KMS-11 (cell line): Measurements from ENCODE around the gene DUSP8.

Experiments used
- H2AFZ ChIP-seq: fragments of 200-600 bp; sonication (generic); 2 replicates; pipeline ENCODE4 v1.6.1; 2016; ENCODE audit warnings: antibody characterized with exemption, mixed run types, low read depth
- H3K27ac ChIP-seq: fragments of 200-600 bp; sonication (generic); 2 replicates; pipeline ENCODE4 v1.6.1; 2016; ENCODE audit warnings: mild to moderate bottlenecking, mixed run types
- H3K27me3 ChIP-seq: fragments of 200-600 bp; sonication (generic); 2 replicates; pipeline ENCODE4 v1.6.1; 2017; ENCODE audit warnings: mild to moderate bottlenecking, low read depth, mixed run types, moderate library complexity; ENCODE audit not compliant: insufficient read depth
- H3K36me3 ChIP-seq: fragments of 200-600 bp; sonication (generic); 2 replicates; pipeline ENCODE4 v1.6.1; 2017; ENCODE audit warnings: mild to moderate bottlenecking, mixed run types; ENCODE audit not compliant: insufficient read depth
- H3K4me1 ChIP-seq: fragments of 200-600 bp; sonication (generic); 2 replicates; pipeline ENCODE4 v1.6.1; 2016; ENCODE audit warnings: mild to moderate bottlenecking, low read depth, mixed run types; ENCODE audit not compliant: poor library complexity, severe bottlenecking
- H3K4me2 ChIP-seq: fragments of 200-600 bp; sonication (generic); 2 replicates; pipeline ENCODE4 v1.7.0; 2016; ENCODE audit warnings: mild to moderate bottlenecking, mixed run types
- H3K4me3 ChIP-seq: fragments of 200-600 bp; sonication (generic); IDR thresholded peaks from 2 replicates; pipeline ENCODE4 v1.6.1; 2017; ENCODE audit warnings: low read depth, low read length, mixed read lengths; ENCODE audit not compliant: insufficient read depth
- H3K79me2 ChIP-seq: fragments of 200-600 bp; sonication (generic); 2 replicates; pipeline ENCODE4 v1.6.1; 2016; ENCODE audit warnings: low read depth, mixed run types; ENCODE audit not compliant: insufficient read depth
- H3K9ac ChIP-seq: fragments of 200-600 bp; sonication (generic); 2 replicates; pipeline ENCODE4 v1.6.1; 2016; ENCODE audit warnings: mild to moderate bottlenecking, mixed run types
- H4K20me1 ChIP-seq: fragments of 200-600 bp; sonication (generic); 2 replicates; pipeline ENCODE4 v1.6.1; 2016; ENCODE audit warnings: mild to moderate bottlenecking, mixed run types; ENCODE audit not compliant: insufficient read depth
- TF ChIP-seq, protein P1 (sequence below): fragments of 200-600 bp; sonication (generic); conservative IDR thresholded peaks from 2 replicates; pipeline ENCODE4 v1.6.1; 2017; ENCODE audit warnings: low read depth, mild to moderate bottlenecking, antibody characterized with exemption, low read length, moderate library complexity, mixed read lengths

The DUSP8 gene

DNA sequence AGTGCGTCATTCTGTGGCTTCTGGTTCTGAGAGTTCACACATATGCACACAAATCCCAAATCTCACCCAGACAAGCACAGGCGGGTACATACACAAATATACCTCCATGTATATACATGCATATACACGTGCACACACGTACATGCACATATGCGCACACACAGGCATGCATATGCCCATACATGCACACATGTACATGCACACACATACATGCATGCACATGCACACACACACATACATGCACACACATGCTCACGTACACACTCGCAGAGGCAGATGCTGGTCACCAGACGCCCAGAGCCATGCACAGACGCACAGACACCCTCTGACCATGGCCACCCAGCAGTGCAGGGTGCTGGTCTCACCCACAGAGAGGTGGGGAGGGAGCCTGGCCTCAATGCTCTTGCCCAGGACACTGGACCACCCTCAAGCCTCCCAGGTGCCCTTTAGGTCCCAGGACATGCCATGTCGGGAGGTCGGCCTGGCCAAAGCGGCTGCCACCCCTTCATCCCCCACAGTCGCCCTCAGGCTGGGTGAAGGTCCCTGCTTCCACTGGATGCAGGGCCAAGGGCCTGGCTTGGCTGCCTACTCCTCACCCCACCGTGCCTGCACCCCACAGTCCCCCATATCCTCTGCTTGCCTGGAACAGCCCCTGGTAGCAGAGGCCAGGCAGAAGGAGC is 9.5 kb downstream of the DUSP8 start:
- no peaks in the 10 kb centered on the region for H4K20me1 ChIP-seq
- no peak overlapping the region for H3K4me3 ChIP-seq
- H3K27ac ChIP-seq = no peak overlapping the region
- TF ChIP-seq, protein P1, sequence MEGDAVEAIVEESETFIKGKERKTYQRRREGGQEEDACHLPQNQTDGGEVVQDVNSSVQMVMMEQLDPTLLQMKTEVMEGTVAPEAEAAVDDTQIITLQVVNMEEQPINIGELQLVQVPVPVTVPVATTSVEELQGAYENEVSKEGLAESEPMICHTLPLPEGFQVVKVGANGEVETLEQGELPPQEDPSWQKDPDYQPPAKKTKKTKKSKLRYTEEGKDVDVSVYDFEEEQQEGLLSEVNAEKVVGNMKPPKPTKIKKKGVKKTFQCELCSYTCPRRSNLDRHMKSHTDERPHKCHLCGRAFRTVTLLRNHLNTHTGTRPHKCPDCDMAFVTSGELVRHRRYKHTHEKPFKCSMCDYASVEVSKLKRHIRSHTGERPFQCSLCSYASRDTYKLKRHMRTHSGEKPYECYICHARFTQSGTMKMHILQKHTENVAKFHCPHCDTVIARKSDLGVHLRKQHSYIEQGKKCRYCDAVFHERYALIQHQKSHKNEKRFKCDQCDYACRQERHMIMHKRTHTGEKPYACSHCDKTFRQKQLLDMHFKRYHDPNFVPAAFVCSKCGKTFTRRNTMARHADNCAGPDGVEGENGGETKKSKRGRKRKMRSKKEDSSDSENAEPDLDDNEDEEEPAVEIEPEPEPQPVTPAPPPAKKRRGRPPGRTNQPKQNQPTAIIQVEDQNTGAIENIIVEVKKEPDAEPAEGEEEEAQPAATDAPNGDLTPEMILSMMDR = no peak
- H2AFZ ChIP-seq = no peak overlapping the region
- H3K9ac ChIP-seq = no peak overlapping the region
- H3K79me2 ChIP-seq = no peaks in the 10 kb centered on the region
- H3K4me1 ChIP-seq = no peaks in the 10 kb centered on the region
- no peaks in the 10 kb centered on the region for H3K36me3 ChIP-seq
- no peak overlapping the region for H3K4me2 ChIP-seq
- H3K27me3 ChIP-seq = no peaks in the 10 kb centered on the region

DNA sequence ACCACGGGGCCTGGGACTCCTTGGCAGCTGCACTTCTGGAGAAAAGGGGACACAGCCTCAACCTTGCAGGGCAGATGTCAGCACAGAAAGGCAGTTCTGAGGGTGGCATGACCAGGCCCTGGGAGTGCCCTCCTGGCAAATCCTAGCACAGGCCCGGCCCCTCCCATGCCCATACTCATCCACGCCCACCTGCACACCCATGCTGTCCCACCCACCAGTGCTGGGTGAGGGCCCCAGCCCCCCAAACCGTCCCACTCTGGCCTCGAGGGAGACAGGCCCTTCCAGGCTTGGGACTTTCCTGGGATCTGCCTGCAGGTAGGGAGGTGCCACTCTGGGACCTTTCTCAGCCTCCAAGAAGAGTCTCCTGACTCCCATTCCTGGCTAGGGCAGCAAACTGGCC is 10.1 kb downstream of the DUSP8 start:
- H3K4me1 ChIP-seq = no peaks in the 10 kb centered on the region
- H3K79me2 ChIP-seq = no peaks in the 10 kb centered on the region
- no peak overlapping the region for H2AFZ ChIP-seq
- no peak overlapping the region for H3K9ac ChIP-seq
- no peak overlapping the region for H3K27ac ChIP-seq
- H3K36me3 ChIP-seq = no peaks in the 10 kb centered on the region
- no peaks in the 10 kb centered on the region for H3K27me3 ChIP-seq
- H3K4me2 ChIP-seq = no peak overlapping the region
- TF ChIP-seq, protein P1 = no peak
- no peaks in the 10 kb centered on the region for H4K20me1 ChIP-seq
- no peak overlapping the region for H3K4me3 ChIP-seq

DNA sequence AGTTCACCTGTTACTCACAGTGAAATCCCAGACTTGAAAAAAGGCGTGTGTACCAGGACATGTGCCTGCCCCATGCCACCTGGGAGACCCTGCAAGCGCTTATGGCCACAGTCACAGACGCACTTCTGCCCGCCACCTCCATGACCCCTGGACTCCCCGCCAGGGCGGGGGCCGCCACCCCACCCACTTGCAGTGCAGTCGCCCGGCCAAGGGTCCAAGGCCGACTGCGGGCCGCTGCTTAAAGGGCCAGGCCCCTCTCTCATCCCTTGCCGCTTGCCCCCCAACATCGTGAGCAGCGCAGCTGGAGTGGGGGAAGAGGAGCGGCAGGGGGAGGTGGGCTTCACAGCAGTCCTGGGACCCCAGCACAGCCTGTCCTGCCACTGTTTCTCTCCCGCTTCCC is 10.8 kb downstream of the DUSP8 start:
- no peaks in the 10 kb centered on the region for H4K20me1 ChIP-seq
- no peak overlapping the region for H2AFZ ChIP-seq
- no peaks in the 10 kb centered on the region for H3K36me3 ChIP-seq
- no peaks in the 10 kb centered on the region for H3K27me3 ChIP-seq
- no peaks in the 10 kb centered on the region for H3K4me1 ChIP-seq
- H3K4me3 ChIP-seq = no peak overlapping the region
- H3K4me2 ChIP-seq = no peak overlapping the region
- no peak overlapping the region for H3K27ac ChIP-seq
- H3K9ac ChIP-seq = no peak overlapping the region
- TF ChIP-seq, protein P1 = no peak
- no peaks in the 10 kb centered on the region for H3K79me2 ChIP-seq

DNA sequence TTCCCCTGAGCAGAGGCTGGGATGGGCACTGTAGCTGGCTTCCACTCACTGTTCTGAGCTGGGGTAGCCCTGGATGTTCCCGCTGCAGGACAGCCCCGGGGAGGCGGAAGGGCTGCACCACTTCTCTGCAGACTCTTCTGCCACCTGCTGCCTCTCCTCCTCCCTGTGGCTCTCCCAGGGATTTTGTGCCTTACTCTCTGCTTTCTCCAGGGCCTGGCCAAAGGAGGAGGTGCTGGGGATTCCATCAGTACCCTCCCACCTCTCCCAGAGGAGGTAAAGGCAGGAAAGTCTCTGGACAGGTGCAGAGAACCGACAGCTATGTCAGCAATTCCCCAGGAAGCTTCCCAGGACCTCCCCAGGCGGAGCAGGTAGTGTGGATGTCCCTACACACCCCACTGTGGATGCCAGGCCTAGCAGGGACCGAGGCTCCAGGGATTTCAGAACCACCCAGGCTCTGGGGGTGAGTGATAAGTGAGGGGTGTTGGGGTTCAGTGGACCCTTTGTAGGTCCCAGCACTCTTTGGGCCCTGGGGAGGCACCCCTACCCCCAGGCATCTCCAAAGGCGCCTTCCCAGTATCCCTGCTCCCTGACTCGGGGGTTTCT is 11.3 kb downstream of the DUSP8 start:
- Histone ChIP-seq H3K79me2 (no peaks in the 10 kb centered on the region), H3K9ac (no peak overlapping the region), H3K4me1 (no peaks in the 10 kb centered on the region), H3K27me3 (no peaks in the 10 kb centered on the region), H3K4me2 (no peak overlapping the region), H3K4me3 (no peak overlapping the region), H2AFZ (no peak overlapping the region), H3K36me3 (no peaks in the 10 kb centered on the region), H4K20me1 (no peaks in the 10 kb centered on the region), H3K27ac (no peak overlapping the region)
- TF ChIP-seq, protein P1 = no peak
